TTC549 (cell line): ENCODE data around the gene PUS3.
"Not testable (repeated sequence)": the region's sequence is repeated elsewhere in the genome, so short reads cannot be mapped to it uniquely, and the experiment has no call there.

Experiments used
- FAIRE-seq: peaks from 2 replicates; lab custom pipeline; 2012; peaks lifted over from hg19 to GRCh38; lab: Jason Lieb, UNC

PUS3 gene

DNA sequence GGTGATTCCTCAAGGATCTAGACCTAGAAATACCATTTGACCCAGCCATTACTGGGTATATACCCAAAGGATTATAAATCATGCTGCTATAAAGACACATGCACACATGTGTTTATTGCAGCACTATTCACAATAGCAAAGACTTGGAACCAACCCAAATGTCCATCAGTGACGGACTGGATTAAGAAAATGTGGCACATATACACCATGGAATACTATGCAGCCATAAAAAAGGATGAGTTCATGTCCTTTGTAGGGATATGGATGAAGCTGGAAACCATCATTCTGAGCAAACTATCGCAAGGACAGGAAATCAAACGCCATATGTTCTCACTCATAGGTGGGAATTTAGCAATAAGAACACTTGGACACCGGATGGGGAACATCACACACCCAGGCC, 37.7 kb downstream of the PUS3 start:
- not testable (repeated sequence) for FAIRE-seq

DNA sequence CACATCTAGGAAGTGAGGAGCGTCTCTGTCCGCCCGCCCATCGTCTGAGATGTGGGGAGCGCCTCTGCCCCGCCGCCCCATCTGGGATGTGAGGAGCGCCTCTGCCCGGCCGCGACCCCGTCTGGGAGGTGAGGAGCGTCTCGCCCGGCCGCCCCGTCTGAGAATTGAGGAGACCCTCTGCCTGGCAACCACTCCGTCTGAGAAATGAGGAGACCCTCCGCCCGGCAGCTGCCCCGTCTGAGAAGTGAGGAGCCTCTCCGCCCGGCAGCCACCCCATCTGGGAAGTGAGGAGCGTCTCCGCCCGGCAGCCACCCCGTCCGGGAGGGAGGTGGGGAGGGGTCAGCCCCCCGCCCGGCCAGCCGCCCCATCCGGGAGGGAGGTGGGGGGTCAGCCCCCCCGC, 40.2 kb downstream of the PUS3 start:
- not testable (repeated sequence) for FAIRE-seq

GRCh38 chr11:125857670-125858069, 45.3 kb downstream of the PUS3 start:
- not testable (repeated sequence) for FAIRE-seq

- FAIRE-seq, result no peak
Measured at GRCh38 chr11:125846188-125846587, 56.8 kb downstream of the PUS3 start.
